ENCODE measurements around the gene SHROOM1.

DNA sequence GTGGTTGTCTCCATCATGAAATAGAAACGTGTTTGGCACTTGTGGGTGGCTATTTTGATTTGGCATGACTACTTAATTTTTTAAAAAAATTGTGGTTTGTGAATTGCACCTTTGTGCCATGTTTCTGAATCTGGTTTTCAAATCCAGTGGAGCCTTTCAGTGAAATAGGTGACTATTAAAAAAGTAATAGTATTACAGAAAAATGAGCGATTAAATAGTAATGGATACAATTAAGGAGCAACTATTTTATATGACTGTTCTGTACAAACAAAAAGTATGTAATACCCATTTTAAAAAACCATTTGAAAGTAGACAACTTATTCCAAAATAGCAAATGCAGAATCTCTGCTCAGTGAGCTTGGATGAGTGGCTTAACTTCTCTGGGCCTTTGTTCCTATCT is 14.4 kb downstream of the SHROOM1 start:
- TF ChIP-seq, protein P1, sequence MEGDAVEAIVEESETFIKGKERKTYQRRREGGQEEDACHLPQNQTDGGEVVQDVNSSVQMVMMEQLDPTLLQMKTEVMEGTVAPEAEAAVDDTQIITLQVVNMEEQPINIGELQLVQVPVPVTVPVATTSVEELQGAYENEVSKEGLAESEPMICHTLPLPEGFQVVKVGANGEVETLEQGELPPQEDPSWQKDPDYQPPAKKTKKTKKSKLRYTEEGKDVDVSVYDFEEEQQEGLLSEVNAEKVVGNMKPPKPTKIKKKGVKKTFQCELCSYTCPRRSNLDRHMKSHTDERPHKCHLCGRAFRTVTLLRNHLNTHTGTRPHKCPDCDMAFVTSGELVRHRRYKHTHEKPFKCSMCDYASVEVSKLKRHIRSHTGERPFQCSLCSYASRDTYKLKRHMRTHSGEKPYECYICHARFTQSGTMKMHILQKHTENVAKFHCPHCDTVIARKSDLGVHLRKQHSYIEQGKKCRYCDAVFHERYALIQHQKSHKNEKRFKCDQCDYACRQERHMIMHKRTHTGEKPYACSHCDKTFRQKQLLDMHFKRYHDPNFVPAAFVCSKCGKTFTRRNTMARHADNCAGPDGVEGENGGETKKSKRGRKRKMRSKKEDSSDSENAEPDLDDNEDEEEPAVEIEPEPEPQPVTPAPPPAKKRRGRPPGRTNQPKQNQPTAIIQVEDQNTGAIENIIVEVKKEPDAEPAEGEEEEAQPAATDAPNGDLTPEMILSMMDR (IDR thresholded peaks at IDR 0.05): no peak
- no peak for TF ChIP-seq POLR2A (IDR thresholded peaks at IDR 0.05)
